Spleen (tissue), 11 donors: ENCODE measurements around the gene EML6. TPM values are rescaled to one million over a fixed set of nuclear protein-coding genes. Genes with fewer than 3 reads are reported as not detected.

Source experiments
- DNase-seq: peaks from one replicate; pipeline ENCODE4 v3.0.0-alpha.2; 2020
- H3K27ac ChIP-seq, 8 donors: fragments of 200-600 bp; sonication (generic) in 7 of 8; 1 replicate in 4 of 8; 2 replicates in 4 of 8; pipeline versions ENCODE4 v1.5.0 to v1.8.0; 2016 to 2021; ENCODE audit warnings: inconsistent platforms in 4 of 8, mild to moderate bottlenecking in 4 of 8, moderate library complexity in 1 of 8
- H3K27me3 ChIP-seq, 7 donors: fragments of 200-600 bp; sonication (generic) in 6 of 7; replicated peaks in 1 of 7; 1 replicate in 4 of 7; 2 replicates in 3 of 7; pipeline versions ENCODE4 v1.5.0 to v1.8.0; 2016 to 2021; ENCODE audit warnings: inconsistent platforms in 3 of 7, mild to moderate bottlenecking in 1 of 7
- H3K36me3 ChIP-seq, 6 donors: fragments of 200-600 bp; sonication (generic) in 5 of 6; 1 replicate in 4 of 6; 2 replicates in 2 of 6; pipeline versions ENCODE4 v1.5.0 to v1.8.0; 2016 to 2021; ENCODE audit warnings: inconsistent platforms in 2 of 6
- H3K4me1 ChIP-seq, 6 donors: fragments of 200-600 bp; sonication (generic) in 5 of 6; 1 replicate in 3 of 6; 2 replicates in 3 of 6; pipeline versions ENCODE4 v1.5.0 to v1.8.0; 2016 to 2021; ENCODE audit warnings: inconsistent platforms in 3 of 6
- H3K4me3 ChIP-seq, 8 donors: fragments of 200-600 bp; sonication (generic) in 7 of 8; 1 replicate in 4 of 8; 2 replicates in 4 of 8; pipeline versions ENCODE4 v1.5.0 to v1.8.0; 2016 to 2021; ENCODE audit warnings: inconsistent platforms in 4 of 8, mild to moderate bottlenecking in 4 of 8, moderate library complexity in 2 of 8
- H3K9me3 ChIP-seq, 8 donors: fragments of 200-600 bp; sonication (generic) in 7 of 8; 1 replicate in 4 of 8; 2 replicates in 4 of 8; pipeline versions ENCODE4 v1.5.0 to v1.8.0; 2016 to 2021; ENCODE audit warnings: inconsistent platforms in 4 of 8
- POLR2A ChIP-seq, 3 donors: fragments of 450-650 bp; IDR thresholded peaks; one replicate each; pipeline ENCODE4 v1.5.1; 2017; ENCODE audit warnings: antibody characterized with exemption in 3 of 3, mild to moderate bottlenecking in 1 of 3
- POLR2AphosphoS5 ChIP-seq, 3 donors: sonication (generic); formaldehyde crosslinking; IDR thresholded peaks; one replicate each; pipeline ENCODE4 v1.5.1; 2017; ENCODE audit warnings: antibody characterized with exemption in 3 of 3
- WGBS, 5 donors: extraction: QIAGEN DNeasy Blood & Tissue Kit in 3 of 5; methylation state at CpG; one replicate each; pipeline versions ENCODE4 v1.1.5 to v1.1.7; 2013 to 2018; 5-methylcytosine and 5-hydroxymethylcytosine counted together
- intact Hi-C: fragments of 100-400 bp; cut with DNase I; formaldehyde crosslinking; loops from one replicate; pipeline ENCODE4 v1.15.0; 2023; ENCODE audit warnings: low total_unique reads
- polyA plus RNA-seq, 3 donors: library from polyadenylated mRNA; stranded (reverse); fragments of 200-250 nt; gene quantifications; one replicate each; pipeline ENCODE4 v1.2.1, GENCODE V29; 2013
- total RNA-seq, 7 donors: library from RNA; depleted of rRNA in 3 of 7; stranded (reverse); fragments of >200 nt in 3 of 7; fragmentation: NEBNext Ultra II Directional in 4 of 7; extraction: Animal tissue kit (Norgen Biotek cat#: 25700) in 4 of 7; gene quantifications; one replicate each; pipeline versions ENCODE4 v1.1.0 to v1.2.1, GENCODE V29; 2016 to 2021
- TF ChIP-seq, protein P1 (sequence below), 11 experiments: fragments of 200-600 bp in 7 of 11; fragments of 450-650 bp in 4 of 11; sonication (generic) in 4 of 11; IDR thresholded peaks in 8 of 11; conservative IDR thresholded peaks in 3 of 11; 1 replicate in 7 of 11; 2 replicates in 4 of 11; pipeline versions ENCODE4 v1.4.0 to v1.8.0; 2016 to 2021; ENCODE audit warnings: antibody characterized with exemption in 11 of 11, inconsistent platforms in 4 of 11, mild to moderate bottlenecking in 1 of 11
- donor health status: healthy with polysubstance abuse.
- donor health status: DM: no; HTN: no; CAD: no; lungs with moderate emphysema.
- donor health status: DM: no; HTN: no; CAD: no.
- donor health status: Bipolar disorder and iron deficiency.
- donor health status: healthy.
- donor health status: DM: no; HTN: no; CAD: no.
- donor health status: DM: yes; HTN: yes; CAD: no.

Gene EML6
- total and polyA plus RNA-seq, 10 donors: 4.7 to 18.2 (median 7.6) TPM

DNA sequence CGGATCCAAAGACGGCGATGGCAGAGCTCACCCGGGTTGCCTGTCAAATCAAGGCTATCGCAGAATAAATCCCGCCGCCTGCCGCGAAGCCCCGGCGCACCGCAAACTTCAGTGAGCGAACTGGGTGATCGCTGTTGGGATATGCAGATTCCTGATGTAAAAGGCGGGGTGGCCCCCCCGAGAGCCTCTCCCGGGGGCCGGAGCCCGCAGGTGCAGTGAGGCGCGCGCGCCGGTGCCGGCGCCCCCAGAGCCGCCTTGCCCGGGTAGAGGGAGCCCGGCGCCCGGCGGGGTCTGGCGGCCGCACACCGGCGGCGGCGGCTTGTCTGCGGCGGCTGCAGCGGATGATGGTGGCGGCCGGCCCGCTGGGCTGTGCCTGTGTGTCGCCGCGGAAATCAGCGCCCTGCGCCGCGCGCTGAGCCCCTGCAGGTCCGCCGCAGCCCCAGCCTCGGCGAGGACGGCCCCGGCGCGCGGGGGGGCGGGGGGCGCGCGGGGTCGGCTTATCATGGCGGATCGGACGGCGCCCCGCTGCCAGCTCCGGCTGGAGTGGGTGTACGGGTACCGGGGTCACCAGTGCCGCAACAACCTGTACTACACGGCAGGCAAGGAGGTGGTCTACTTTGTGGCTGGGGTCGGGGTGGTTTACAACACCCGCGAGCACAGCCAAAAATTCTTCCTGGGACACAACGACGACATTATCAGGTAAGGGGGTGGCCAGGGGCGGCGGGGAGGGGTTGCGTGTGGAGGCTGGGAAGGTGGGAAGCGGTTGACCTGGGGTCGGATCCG is 1.3 kb downstream of the EML6 start:
- intact Hi-C loops: loop anchor here (5.0 kb wide), 1 partner anchor 108 kb away; no protein-coding TSS in a partner anchor

GRCh38 chr2:54725343-54726099 is 2.1 kb downstream of the EML6 start:
- 52 to 61% (median 54%) methylated on average over 7 to 8 of the region's 8 CpGs for WGBS, 5 donors
- no peaks in the 10 kb centered on the region for H3K36me3 ChIP-seq
- H3K9me3 ChIP-seq: no peaks in the 10 kb centered on the region
- TF ChIP-seq POLR2A (IDR thresholded peaks at IDR 0.05) (no peak), POLR2AphosphoS5 (IDR thresholded peaks at IDR 0.05) (no peak)
- TF ChIP-seq, protein P1, sequence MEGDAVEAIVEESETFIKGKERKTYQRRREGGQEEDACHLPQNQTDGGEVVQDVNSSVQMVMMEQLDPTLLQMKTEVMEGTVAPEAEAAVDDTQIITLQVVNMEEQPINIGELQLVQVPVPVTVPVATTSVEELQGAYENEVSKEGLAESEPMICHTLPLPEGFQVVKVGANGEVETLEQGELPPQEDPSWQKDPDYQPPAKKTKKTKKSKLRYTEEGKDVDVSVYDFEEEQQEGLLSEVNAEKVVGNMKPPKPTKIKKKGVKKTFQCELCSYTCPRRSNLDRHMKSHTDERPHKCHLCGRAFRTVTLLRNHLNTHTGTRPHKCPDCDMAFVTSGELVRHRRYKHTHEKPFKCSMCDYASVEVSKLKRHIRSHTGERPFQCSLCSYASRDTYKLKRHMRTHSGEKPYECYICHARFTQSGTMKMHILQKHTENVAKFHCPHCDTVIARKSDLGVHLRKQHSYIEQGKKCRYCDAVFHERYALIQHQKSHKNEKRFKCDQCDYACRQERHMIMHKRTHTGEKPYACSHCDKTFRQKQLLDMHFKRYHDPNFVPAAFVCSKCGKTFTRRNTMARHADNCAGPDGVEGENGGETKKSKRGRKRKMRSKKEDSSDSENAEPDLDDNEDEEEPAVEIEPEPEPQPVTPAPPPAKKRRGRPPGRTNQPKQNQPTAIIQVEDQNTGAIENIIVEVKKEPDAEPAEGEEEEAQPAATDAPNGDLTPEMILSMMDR (IDR thresholded peaks at IDR 0.05 in 8 of 11, conservative IDR thresholded peaks at IDR 0.05 in 3 of 11): no peak
- no peak for DNase-seq
- intact Hi-C loops: loop anchor here (5.0 kb wide), 1 partner anchor 107 kb away; no protein-coding TSS in a partner anchor
- peaks cover 3 to 31% (median 20%) of the 10 kb centered on the region in 6 donors for H3K4me1 ChIP-seq
- H3K27me3 ChIP-seq: peaks cover 0 to 33% (median 12%) of the 10 kb centered on the region in 7 donors
- no peak overlapping the region for H3K27ac ChIP-seq
- peak overlapping the region in 7 of 8 donors; percentile 61 to 91 (median 81) for H3K4me3 ChIP-seq

More for the DNA sequence above, 1.3 kb downstream of the EML6 start:
- Histone ChIP-seq H3K27ac (peak overlapping the region in 2 of 8 donors; percentile 79 to 87), H3K4me3 (peak overlapping the region; percentile 61 to 91 (median 82)), H3K36me3 (no peaks in the 10 kb centered on the region), H3K27me3 (peaks cover 0 to 33% (median 12%) of the 10 kb centered on the region in 7 donors), H3K9me3 (no peaks in the 10 kb centered on the region), H3K4me1 (peaks cover 3 to 31% (median 20%) of the 10 kb centered on the region in 6 donors)
- 2 to 4% (median 2%) methylated on average over 34 to 87 of the region's 87 CpGs for WGBS, 5 donors
- no peak for TF ChIP-seq POLR2A (IDR thresholded peaks at IDR 0.05)
- TF ChIP-seq POLR2AphosphoS5 (IDR thresholded peaks at IDR 0.05): peak in 1 of 3 donors; percentile 5
- DNase-seq: peak; percentile 89

GRCh38 chr2:54726431-54726830 is 3.0 kb downstream of the EML6 start:
- no peaks in the 10 kb centered on the region for H3K9me3 ChIP-seq
- TF ChIP-seq POLR2A (IDR thresholded peaks at IDR 0.05) (no peak), POLR2AphosphoS5 (IDR thresholded peaks at IDR 0.05) (no peak)
- TF ChIP-seq, protein P1 (IDR thresholded peaks at IDR 0.05 in 8 of 11, conservative IDR thresholded peaks at IDR 0.05 in 3 of 11): no peak
- no peaks in the 10 kb centered on the region for H3K36me3 ChIP-seq
- intact Hi-C loops: loop anchor here (5.0 kb wide), 1 partner anchor 106 kb away; no protein-coding TSS in a partner anchor
- no peak for DNase-seq
- H3K27ac ChIP-seq: no peak overlapping the region
- 86 to 95% (median 87%) methylated on average over 1 of the region's 1 CpG for whole genome bisulfite sequencing, 5 donors
- peaks cover 0 to 33% (median 12%) of the 10 kb centered on the region in 7 donors for H3K27me3 ChIP-seq
- peaks cover 3 to 31% (median 20%) of the 10 kb centered on the region in 6 donors for H3K4me1 ChIP-seq
- H3K4me3 ChIP-seq: no peak overlapping the region

DNA sequence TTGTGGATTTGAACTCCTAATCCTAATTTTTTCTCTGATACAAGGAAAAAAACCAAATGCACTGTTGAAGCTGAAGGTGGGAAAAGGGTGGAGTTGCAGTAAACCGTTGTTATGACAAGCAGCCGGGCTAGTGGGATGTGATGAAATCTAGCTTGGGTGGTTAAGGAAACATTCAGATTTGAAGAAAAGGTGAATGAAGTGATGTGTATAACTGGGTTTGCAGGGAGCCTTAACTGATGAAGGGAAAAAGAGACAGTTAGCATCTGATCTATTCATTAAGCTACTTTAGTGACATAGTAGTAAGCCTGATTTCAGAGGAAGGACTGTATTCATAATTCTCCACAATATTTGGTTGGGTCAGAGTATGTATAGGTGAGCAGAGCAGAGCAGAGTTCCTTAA is 3.5 kb downstream of the EML6 start:
- WGBS, 5 donors: 38 to 85% (median 51%) methylated on average over 2 of the region's 2 CpGs
- DNase-seq: no peak
- TF ChIP-seq POLR2A (IDR thresholded peaks at IDR 0.05): no peak
- TF ChIP-seq POLR2AphosphoS5 (IDR thresholded peaks at IDR 0.05): no peak
- TF ChIP-seq, protein P1 (IDR thresholded peaks at IDR 0.05 in 8 of 11, conservative IDR thresholded peaks at IDR 0.05 in 3 of 11): no peak
- H3K27ac ChIP-seq: no peak overlapping the region
- peaks cover 3 to 31% (median 20%) of the 10 kb centered on the region in 6 donors for H3K4me1 ChIP-seq
- H3K4me3 ChIP-seq: no peak overlapping the region
- H3K9me3 ChIP-seq: peaks cover 0 to 3% (median 0%) of the 10 kb centered on the region in 8 donors
- no peaks in the 10 kb centered on the region for H3K36me3 ChIP-seq
- H3K27me3 ChIP-seq: peaks cover 0 to 33% (median 12%) of the 10 kb centered on the region in 7 donors
- intact Hi-C loops: loop anchor here (5.0 kb wide), 1 partner anchor 105 kb away; no protein-coding TSS in a partner anchor
